Esophagus squamous epithelium (tissue), 4 donors: Measurements from ENCODE around the gene SPR.

ENCODE experiments used
- CTCF ChIP-seq, 6 experiments: fragments of 450-650 bp in 4 of 6; fragments of 200-600 bp in 2 of 6; sonication (generic) in 2 of 6; IDR thresholded peaks; one replicate each; pipeline ENCODE4 v1.5.1; 2016 to 2019; ENCODE audit warnings: antibody characterized with exemption in 6 of 6, mild to moderate bottlenecking in 4 of 6, moderate library complexity in 4 of 6
- POLR2A ChIP-seq, 4 donors: fragments of 450-650 bp; IDR thresholded peaks; one replicate each; pipeline ENCODE4 v1.6.1; 2017; ENCODE audit warnings: antibody characterized with exemption in 4 of 4, mild to moderate bottlenecking in 4 of 4, moderate library complexity in 3 of 4

- TF ChIP-seq POLR2A (IDR thresholded peaks at IDR 0.05) (no peak), CTCF (IDR thresholded peaks at IDR 0.05) (no peak)
These were observed 640 bp upstream of the SPR start for GRCh38 chr2:72886505-72887031.
